HG03066 (cell line): ENCODE measurements around the gene CEP20.
A peak's percentile ranks its signal among the peaks of the same experiment; 100 is the strongest.
"Not testable (repeated sequence)": the region's sequence is repeated elsewhere in the genome, so short reads cannot be mapped to it uniquely, and the experiment has no call there.

ENCODE experiments used
- ATAC-seq: cut with Tn5 transposase; IDR thresholded peaks from one replicate; pipeline ENCODE4 v1.9.1; 2021; ENCODE audit warnings: low read depth; ENCODE audit not compliant: unreplicated experiment

Gene CEP20

GRCh38 chr16:15864939-15865338, 23.5 kb downstream of the CEP20 start:
- no peak for ATAC-seq

GRCh38 chr16:15861996-15862395, 26.4 kb downstream of the CEP20 start:
- ATAC-seq = no peak

GRCh38 chr16:15858921-15859668, 29.3 kb downstream of the CEP20 start:
- no peak for ATAC-seq

- no peak for ATAC-seq
Observed at GRCh38 chr16:15857724-15858560, 30.5 kb downstream of the CEP20 start.

GRCh38 chr16:15856901-15857698, 31.3 kb downstream of the CEP20 start, which contains the start of gene MYH11:
Gene MYH11, minus strand, starts transcription at chr16:15857028. Its CDS starts 18,776 bp downstream, at chr16:15838252.
- ATAC-seq = no peak

- ATAC-seq = no peak
Observed at GRCh38 chr16:15856182-15856581, 32.2 kb downstream of the CEP20 start.

- ATAC-seq = peak; percentile 87
Observed at GRCh38 chr16:15855704-15856003, 32.7 kb downstream of the CEP20 start.

GRCh38 chr16:15854906-15855703, 33.3 kb downstream of the CEP20 start:
- peak; percentile 12 for ATAC-seq

GRCh38 chr16:15854061-15854460, 34.3 kb downstream of the CEP20 start:
- no peak for ATAC-seq

- ATAC-seq = no peak
Observed at GRCh38 chr16:15853021-15853420, 35.4 kb downstream of the CEP20 start.

- not testable (repeated sequence) for ATAC-seq
Observed at GRCh38 chr16:15850555-15850954, 37.8 kb downstream of the CEP20 start.

GRCh38 chr16:15849209-15849981, 39.0 kb downstream of the CEP20 start:
- ATAC-seq = no peak

- no peak for ATAC-seq
Observed at GRCh38 chr16:15847611-15848175, 40.7 kb downstream of the CEP20 start.

- ATAC-seq = no peak
Observed at GRCh38 chr16:15846510-15846909, 41.9 kb downstream of the CEP20 start.

- no peak for ATAC-seq
Observed at GRCh38 chr16:15843635-15844279, 44.6 kb downstream of the CEP20 start.

GRCh38 chr16:15839204-15839603, 49.2 kb downstream of the CEP20 start:
- ATAC-seq = not testable (repeated sequence)

GRCh38 chr16:15837761-15838160, 50.6 kb downstream of the CEP20 start:
- no peak for ATAC-seq

- ATAC-seq = no peak
Observed at GRCh38 chr16:15836965-15837611, 51.3 kb downstream of the CEP20 start.
